ENCODE results near the gene ELSPBP1. TPM values are rescaled to one million over a fixed set of nuclear protein-coding genes. Genes with fewer than 3 reads are reported as not detected.

Gene ELSPBP1
- total and polyA plus RNA-seq, 2 donors (not counting 3 experiments of a cell fraction or from before 2014, with no cell fraction given) = not detected

DNA sequence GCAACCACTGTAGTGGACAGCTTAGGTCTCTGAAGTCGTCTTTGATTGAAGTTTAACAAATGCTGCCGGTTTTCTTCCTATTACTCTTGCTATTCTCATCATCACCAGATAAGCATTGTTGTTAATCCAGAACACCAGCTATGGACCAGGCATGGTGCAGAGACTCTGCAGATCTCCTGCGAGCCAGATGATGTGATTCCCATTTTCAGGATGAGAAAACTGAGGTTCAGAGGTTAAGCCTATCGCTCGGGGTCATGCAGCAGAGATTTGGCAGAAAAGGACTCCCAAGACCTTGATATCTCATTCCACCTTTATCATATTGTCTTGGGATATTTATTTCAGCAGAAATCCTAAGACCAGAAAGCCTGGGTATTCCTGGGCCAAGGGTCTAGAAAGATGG is 65.9 kb downstream of the ELSPBP1 start:
- Histone ChIP-seq H3K27ac (ENCODE audit: insufficient read depth, low read depth, low read length) (no peak overlapping the region), H3K79me2 (ENCODE audit: control insufficient read depth, insufficient read depth, low read length) (no peaks in the 10 kb centered on the region), H3K9me3 (replicated peaks; ENCODE audit: control insufficient read depth, insufficient read depth, low read length) (no peaks in the 10 kb centered on the region), H3K4me2 (ENCODE audit: insufficient read depth, low read length) (no peak overlapping the region), H2AFZ (ENCODE audit: low read depth, low read length) (no peak overlapping the region), H4K20me1 (replicated peaks; ENCODE audit: control insufficient read depth, extremely low read depth, insufficient read depth, low read length) (no peaks in the 10 kb centered on the region), H3K9ac (replicated peaks; ENCODE audit: extremely low read depth, insufficient read depth, low read length) (no peak overlapping the region), H3K9me1 (replicated peaks; ENCODE audit: control insufficient read depth, extremely low read depth, insufficient read depth, low read length) (no peaks in the 10 kb centered on the region), H3K36me3 (ENCODE audit: control insufficient read depth in 2 of 2, extremely low read depth in 1 of 2, insufficient read depth in 2 of 2, low read length in 2 of 2) (no peaks in the 10 kb centered on the region), H3K4me1 (ENCODE audit: control insufficient read depth, extremely low read depth, insufficient read depth, low read length) (no peaks in the 10 kb centered on the region), H3K4me3 (replicated peaks in 1 of 3; ENCODE audit: insufficient read depth in 1 of 3, low read depth in 1 of 3, low read length in 3 of 3) (no peak overlapping the region), H3K27me3 (ENCODE audit: control insufficient read depth in 2 of 2, insufficient read depth in 2 of 2, low read length in 2 of 2) (no peaks in the 10 kb centered on the region)
- dilution Hi-C loops (cut with MboI; ENCODE audit: extremely low pct_ligation_motif_present, low sequenced_read_pairs) (no loop called here), intact Hi-C loops (cut with micrococcal nuclease) (no loop called here)
- no TSS peak for BruUV-seq (replicated peaks)
- POLR2A ChIA-PET = no interaction called here
- CTCF ChIA-PET = interaction anchor here (1.0 kb wide), 1 partner anchor 31 kb away, joined by 6 read pairs; no protein-coding TSS in a partner anchor
- TF ChIP-seq POLR2AphosphoS5 (IDR thresholded peaks at IDR 0.05; ENCODE audit: insufficient read depth, low read depth, low read length) = no peak
- no peak for TF ChIP-seq EZH2 (IDR thresholded peaks at IDR 0.05; ENCODE audit: borderline replicate concordance, low read depth, low read length, severe bottlenecking)
- TF ChIP-seq, protein P1, sequence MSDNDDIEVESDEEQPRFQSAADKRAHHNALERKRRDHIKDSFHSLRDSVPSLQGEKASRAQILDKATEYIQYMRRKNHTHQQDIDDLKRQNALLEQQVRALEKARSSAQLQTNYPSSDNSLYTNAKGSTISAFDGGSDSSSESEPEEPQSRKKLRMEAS (IDR thresholded peaks at IDR 0.05; ENCODE audit: insufficient read depth, insufficient read length) = no peak
- no peak for TF ChIP-seq GATA2 (IDR thresholded peaks at IDR 0.05; ENCODE audit: insufficient read depth, insufficient read length, low read depth, low read length)
- TF ChIP-seq MYC (IDR thresholded peaks at IDR 0.05; ENCODE audit: low read depth, low read length) = no peak
- TF ChIP-seq, protein P2, sequence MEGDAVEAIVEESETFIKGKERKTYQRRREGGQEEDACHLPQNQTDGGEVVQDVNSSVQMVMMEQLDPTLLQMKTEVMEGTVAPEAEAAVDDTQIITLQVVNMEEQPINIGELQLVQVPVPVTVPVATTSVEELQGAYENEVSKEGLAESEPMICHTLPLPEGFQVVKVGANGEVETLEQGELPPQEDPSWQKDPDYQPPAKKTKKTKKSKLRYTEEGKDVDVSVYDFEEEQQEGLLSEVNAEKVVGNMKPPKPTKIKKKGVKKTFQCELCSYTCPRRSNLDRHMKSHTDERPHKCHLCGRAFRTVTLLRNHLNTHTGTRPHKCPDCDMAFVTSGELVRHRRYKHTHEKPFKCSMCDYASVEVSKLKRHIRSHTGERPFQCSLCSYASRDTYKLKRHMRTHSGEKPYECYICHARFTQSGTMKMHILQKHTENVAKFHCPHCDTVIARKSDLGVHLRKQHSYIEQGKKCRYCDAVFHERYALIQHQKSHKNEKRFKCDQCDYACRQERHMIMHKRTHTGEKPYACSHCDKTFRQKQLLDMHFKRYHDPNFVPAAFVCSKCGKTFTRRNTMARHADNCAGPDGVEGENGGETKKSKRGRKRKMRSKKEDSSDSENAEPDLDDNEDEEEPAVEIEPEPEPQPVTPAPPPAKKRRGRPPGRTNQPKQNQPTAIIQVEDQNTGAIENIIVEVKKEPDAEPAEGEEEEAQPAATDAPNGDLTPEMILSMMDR (IDR thresholded peaks at IDR 0.05; ENCODE audit: extremely low read depth in 1 of 2, insufficient read depth in 1 of 2, low read depth in 1 of 2, low read length in 2 of 2) = no peak
- no peak for TF ChIP-seq FOS (IDR thresholded peaks at IDR 0.05; ENCODE audit: borderline replicate concordance, insufficient read depth, low read length)
- TF ChIP-seq POLR2A (IDR thresholded peaks at IDR 0.05; ENCODE audit: low read depth, low read length) = no peak
- TF ChIP-seq JUN (IDR thresholded peaks at IDR 0.05; ENCODE audit: borderline replicate concordance, insufficient read depth, insufficient read length, low read depth) = no peak
- DNase-seq (ENCODE audit: low read depth, low spot score) (no peak), FAIRE-seq (no peak)

All from endothelial cell of umbilical vein (primary cell).